Mucosa of descending colon (tissue), 3 donors: Measurements from ENCODE around the gene CNTRL. TPM values are rescaled to one million over a fixed set of nuclear protein-coding genes. Genes with fewer than 3 reads are reported as not detected.

Experiments
- ATAC-seq: fragments of 200-7000 bp; cut with Tn5 transposase; one replicate; pipeline ENCODE4 v1.9.1; 2020; ENCODE audit warnings: mild to moderate bottlenecking, moderate library complexity
- DNase-seq, 3 donors: peaks; one replicate each; pipeline ENCODE4 v3.0.0-alpha.2; 2020
- H3K36me3 ChIP-seq: fragments of 200-600 bp; one replicate; pipeline ENCODE4 v1.8.0; 2021; ENCODE audit warnings: low read depth, mild to moderate bottlenecking
- H3K4me1 ChIP-seq: fragments of 200-600 bp; one replicate; pipeline ENCODE4 v1.8.0; 2021; ENCODE audit warnings: low read depth, mild to moderate bottlenecking
- H3K4me3 ChIP-seq: fragments of 200-600 bp; one replicate; pipeline ENCODE4 v1.8.0; 2021; ENCODE audit warnings: mild to moderate bottlenecking
- H3K9me3 ChIP-seq: fragments of 200-600 bp; one replicate; pipeline ENCODE4 v1.8.0; 2021; ENCODE audit warnings: mild to moderate bottlenecking
- intact Hi-C, 2 donors: fragments of 100-400 bp; cut with DNase I in 1 of 2; cut with micrococcal nuclease in 1 of 2; formaldehyde crosslinking; loops; one replicate each; pipeline versions ENCODE4 v1.11.0 to v1.11.1; 2022; cut with DNase I, micrococcal nuclease
- total RNA-seq, 3 donors: library from RNA; stranded (reverse); fragmentation: NEBNext Ultra II Directional in 2 of 3; extraction: Animal tissue kit (Norgen Biotek cat#: 25700) in 2 of 3; gene quantifications; one replicate each; pipeline versions ENCODE4 v1.2.1 to v1.2.4, GENCODE V29; 2021 to 2023
- TF ChIP-seq, protein P1 (sequence below): fragments of 200-600 bp; IDR thresholded peaks from one replicate; pipeline ENCODE4 v1.8.0; 2022; ENCODE audit warnings: antibody characterized with exemption, mild to moderate bottlenecking
- donor health status: DM: no; HTN: no; CAD: no; lungs with moderate emphysema.
- donor health status: DM: no; HTN: no; CAD: no.
- donor health status: DM: no; HTN: yes; CAD: no.

Gene CNTRL
- total RNA-seq, 3 donors from 2014 or later, result 9.6 to 12.4 (median 9.7) TPM

DNA sequence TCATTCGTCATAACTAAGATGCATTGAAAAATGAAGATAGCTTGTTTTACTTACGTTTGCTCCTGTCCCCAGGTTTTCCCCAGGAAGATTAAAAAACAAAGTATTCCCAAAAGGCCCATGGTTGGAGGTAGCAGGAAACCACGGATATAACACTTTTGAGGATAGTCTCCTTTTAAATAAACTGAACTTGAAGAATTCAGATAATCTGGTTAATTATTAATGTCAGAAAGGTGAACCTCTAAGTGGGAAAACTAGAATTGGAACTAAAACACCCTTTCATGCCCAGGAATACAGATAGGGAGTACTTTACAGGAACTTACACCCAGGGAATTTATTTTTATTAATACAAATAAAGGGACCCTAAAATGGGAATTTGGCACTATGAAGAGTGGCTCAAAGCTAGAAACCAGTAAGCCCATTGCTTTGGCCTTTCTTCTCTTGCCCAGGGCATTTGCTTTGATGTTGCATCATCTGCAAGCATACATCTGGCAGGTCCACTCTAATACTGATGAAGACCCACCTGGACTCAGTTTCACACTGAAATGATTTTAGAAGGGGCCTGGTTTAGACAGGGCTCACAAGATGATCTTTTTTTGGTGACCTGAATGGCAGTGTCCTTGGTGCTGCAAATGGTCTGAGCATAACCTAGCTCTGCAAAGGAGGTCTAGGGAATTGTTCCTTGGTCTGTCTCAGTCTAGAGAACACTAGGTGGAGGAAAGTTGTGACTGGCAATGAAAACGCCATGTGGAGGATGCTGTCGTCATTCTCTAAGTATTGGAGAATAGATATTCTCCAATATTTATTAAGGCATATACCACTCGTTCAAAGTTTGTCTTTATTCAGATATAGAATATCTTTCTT is 24.4 kb upstream of the CNTRL start, which contains the start of gene C5:
Gene C5, minus strand, starts transcription at position 148 of the 861 bp plus-strand sequence. Its CDS starts 29 bp downstream, at position 119.
- Histone ChIP-seq H3K9me3 (no peaks in the 10 kb centered on the region), H3K4me1 (no peaks in the 10 kb centered on the region), H3K36me3 (no peaks in the 10 kb centered on the region), H3K4me3 (no peak within 1 kb of the TSS)
- DNase-seq (no peak), ATAC-seq (no peak)
- intact Hi-C loops, result no loop called here
- TF ChIP-seq, protein P1, sequence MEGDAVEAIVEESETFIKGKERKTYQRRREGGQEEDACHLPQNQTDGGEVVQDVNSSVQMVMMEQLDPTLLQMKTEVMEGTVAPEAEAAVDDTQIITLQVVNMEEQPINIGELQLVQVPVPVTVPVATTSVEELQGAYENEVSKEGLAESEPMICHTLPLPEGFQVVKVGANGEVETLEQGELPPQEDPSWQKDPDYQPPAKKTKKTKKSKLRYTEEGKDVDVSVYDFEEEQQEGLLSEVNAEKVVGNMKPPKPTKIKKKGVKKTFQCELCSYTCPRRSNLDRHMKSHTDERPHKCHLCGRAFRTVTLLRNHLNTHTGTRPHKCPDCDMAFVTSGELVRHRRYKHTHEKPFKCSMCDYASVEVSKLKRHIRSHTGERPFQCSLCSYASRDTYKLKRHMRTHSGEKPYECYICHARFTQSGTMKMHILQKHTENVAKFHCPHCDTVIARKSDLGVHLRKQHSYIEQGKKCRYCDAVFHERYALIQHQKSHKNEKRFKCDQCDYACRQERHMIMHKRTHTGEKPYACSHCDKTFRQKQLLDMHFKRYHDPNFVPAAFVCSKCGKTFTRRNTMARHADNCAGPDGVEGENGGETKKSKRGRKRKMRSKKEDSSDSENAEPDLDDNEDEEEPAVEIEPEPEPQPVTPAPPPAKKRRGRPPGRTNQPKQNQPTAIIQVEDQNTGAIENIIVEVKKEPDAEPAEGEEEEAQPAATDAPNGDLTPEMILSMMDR, result no peak

DNA sequence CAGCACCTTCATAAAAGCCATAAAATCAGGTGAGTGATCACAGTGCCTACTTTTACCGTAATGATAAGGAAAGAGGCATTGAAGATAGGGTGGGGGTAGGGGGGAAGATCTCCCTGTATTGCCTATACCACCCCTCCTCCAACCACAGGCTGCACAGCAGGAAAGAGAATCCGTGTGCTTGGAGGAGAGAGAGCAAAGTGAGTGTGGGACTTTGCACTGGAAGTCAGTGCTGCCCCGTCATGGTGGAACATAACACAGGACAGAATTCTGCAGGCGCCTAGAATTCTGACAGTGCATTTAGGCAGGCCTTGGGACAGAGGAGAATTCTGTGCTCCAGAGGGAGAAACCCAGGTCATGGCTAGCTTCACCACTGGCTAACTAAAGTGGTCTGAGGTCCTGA is 21.2 kb upstream of the CNTRL start:
- no peaks in the 10 kb centered on the region for H3K36me3 ChIP-seq
- no peak overlapping the region for H3K4me3 ChIP-seq
- intact Hi-C loops, result no loop called here
- DNase-seq, result no peak
- H3K4me1 ChIP-seq, result no peaks in the 10 kb centered on the region
- no peak for ATAC-seq
- H3K9me3 ChIP-seq, result no peaks in the 10 kb centered on the region
- TF ChIP-seq, protein P1, result no peak

DNA sequence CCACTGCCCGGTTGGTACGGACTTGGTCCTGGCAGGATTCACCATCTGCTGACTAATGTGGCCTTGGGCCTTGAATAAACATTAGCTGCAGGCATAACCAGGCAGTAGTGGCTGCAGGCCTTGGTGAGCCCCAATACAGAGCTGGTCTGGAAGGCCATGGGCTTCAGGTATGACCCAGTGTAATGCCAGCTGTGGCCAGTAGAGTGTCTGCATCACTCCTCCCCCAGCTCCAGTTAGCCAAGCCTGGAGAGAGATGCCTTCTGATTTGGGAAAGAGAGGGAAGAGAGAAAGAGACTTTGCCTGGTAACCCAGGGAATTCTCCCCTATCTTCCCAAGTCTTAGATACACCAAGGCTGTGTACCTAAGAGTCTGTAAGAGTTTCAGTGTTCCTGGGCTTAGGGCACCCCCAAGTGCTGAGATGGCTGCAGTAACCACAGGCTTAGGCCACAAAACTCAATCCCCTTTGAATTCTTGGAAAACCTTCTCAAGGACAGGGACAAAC is 19.1 kb upstream of the CNTRL start:
- TF ChIP-seq, protein P1, result no peak
- H3K4me1 ChIP-seq, result no peaks in the 10 kb centered on the region
- DNase-seq, result no peak
- intact Hi-C loops, result no loop called here
- peak; percentile 55 for ATAC-seq
- H3K4me3 ChIP-seq, result no peak overlapping the region
- no peaks in the 10 kb centered on the region for H3K36me3 ChIP-seq
- no peaks in the 10 kb centered on the region for H3K9me3 ChIP-seq

DNA sequence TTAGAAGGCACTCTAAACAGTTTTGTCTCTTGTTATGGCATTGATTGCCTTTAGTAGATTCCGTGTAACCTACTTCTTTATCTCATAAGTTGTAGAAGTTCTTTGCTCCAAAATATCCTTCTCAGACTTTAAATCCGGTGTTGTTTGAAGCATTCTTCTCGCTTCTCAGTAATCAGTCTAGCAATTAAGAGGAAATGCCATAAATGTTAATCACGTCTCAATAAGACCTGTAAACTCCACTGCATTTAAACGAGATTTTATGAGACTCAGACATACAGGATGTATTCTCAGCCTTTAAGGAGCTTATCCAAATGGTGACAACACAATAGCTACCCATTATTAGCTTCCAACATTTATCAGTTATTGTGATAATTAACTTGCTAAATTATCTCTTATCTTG is 16.9 kb upstream of the CNTRL start:
- Histone ChIP-seq H3K9me3 (no peaks in the 10 kb centered on the region), H3K4me3 (no peak overlapping the region), H3K4me1 (no peaks in the 10 kb centered on the region), H3K36me3 (no peaks in the 10 kb centered on the region)
- TF ChIP-seq, protein P1, result no peak
- ATAC-seq (no peak), DNase-seq (no peak)
- intact Hi-C loops, result no loop called here

DNA sequence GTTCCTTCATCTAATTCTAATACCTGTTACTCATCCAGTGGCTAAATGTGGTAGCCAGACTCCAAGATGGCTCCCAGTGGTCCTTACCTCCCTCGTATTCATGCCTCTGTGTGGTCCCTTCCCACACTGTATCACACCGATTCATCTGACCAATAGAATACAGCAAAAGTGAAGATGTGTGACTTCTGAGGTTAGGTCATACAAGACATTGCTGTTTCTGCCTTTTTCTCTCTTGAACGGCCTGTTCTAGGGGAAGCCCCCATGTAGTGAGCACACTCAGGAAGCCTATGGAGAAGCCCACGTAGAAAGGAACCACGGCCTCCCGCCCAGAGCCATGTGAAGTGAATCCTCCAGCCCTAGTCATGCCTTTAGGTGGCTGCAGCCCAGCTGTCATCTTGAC is 15.2 kb upstream of the CNTRL start:
- ATAC-seq (no peak), DNase-seq (no peak)
- intact Hi-C loops, result no loop called here
- H3K9me3 ChIP-seq, result no peaks in the 10 kb centered on the region
- TF ChIP-seq, protein P1, result no peak
- no peaks in the 10 kb centered on the region for H3K36me3 ChIP-seq
- H3K4me1 ChIP-seq, result no peaks in the 10 kb centered on the region
- H3K4me3 ChIP-seq, result no peak overlapping the region
